ENCODE results near the gene TAS2R9. TPM values are rescaled to one million over a fixed set of nuclear protein-coding genes. Genes with fewer than 3 reads are reported as not detected.

The TAS2R9 gene
- total RNA-seq, 4 donors from 2014 or later: not detected

DNA sequence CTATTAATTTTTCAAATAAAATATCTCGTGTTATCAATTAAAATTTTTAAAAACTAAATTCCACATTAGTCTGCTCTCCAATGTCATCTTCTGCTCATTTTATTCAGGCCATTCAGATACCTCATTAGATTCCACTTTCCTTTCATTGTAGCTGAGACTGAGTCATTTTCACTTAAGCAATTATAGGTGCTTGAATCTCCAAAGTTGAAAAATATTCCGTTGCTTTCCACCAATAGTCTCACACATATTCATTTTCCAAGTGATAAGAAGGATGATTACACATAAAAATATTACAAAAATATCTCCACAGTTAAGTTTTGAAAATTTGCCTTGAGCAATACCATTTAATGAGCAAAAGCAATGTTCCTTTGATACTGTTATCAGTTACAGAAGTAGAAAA, 50.3 kb downstream of the TAS2R9 start:
- DNase-seq (ENCODE audit: low spot score) (no peak), ATAC-seq (ENCODE audit: low FRiP score) (peak; percentile 89)
- no peak for TF ChIP-seq CTCF (IDR thresholded peaks at IDR 0.05)

Small RNA genes within 50 kb of the gene (small RNA-seq; reads per million reads assigned to genes)
- gene PRR4: not detected

Other genes with a start within 250 kb of the TAS2R9 start
- 10 to 100 TPM in 1 of 4 donors, 1 to 10 TPM in 3; 4.9 to 12.6 (median 7.6) TPM for gene MAGOHB, start 196.6 kb downstream of the TAS2R9 start, total RNA-seq
- gene STYK1, start 136.1 kb downstream of the TAS2R9 start, total RNA-seq: under 1 TPM in 2 of 4 donors, not detected in 2; 0.32 to 0.56 TPM
- 100 to 1,000 TPM; 281 to 567 (median 448) TPM for gene YBX3, start 86.8 kb downstream of the TAS2R9 start, total RNA-seq
- gene TAS2R7, start 7.5 kb downstream of the TAS2R9 start, total RNA-seq: not detected
- not detected for gene TAS2R8, start 2.9 kb downstream of the TAS2R9 start, total RNA-seq
- gene TAS2R10, start 16.2 kb upstream of the TAS2R9 start, total RNA-seq: 1 to 10 TPM in 1 of 4 donors, under 1 TPM in 1, not detected in 2; 0.88 to 1.9 TPM
- gene PRR4, start 39.3 kb upstream of the TAS2R9 start, total RNA-seq: 1 to 10 TPM; 1.5 to 2.5 (median 1.8) TPM
- gene PRH1, start 74.1 kb upstream of the TAS2R9 start, total RNA-seq: 10 to 100 TPM; 23.2 to 38.0 (median 30.1) TPM
- gene TAS2R13, start 99.4 kb upstream of the TAS2R9 start, total RNA-seq: 1 to 10 TPM; 1.3 to 5.5 (median 3.0) TPM
- gene PRH2, start 119.1 kb upstream of the TAS2R9 start, total RNA-seq: not detected
- gene TAS2R14, start 129.1 kb upstream of the TAS2R9 start, total RNA-seq: 1 to 10 TPM; 1.9 to 8.7 (median 3.0) TPM
- gene TAS2R50, start 176.7 kb upstream of the TAS2R9 start, total RNA-seq: 10 to 100 TPM in 1 of 4 donors, 1 to 10 TPM in 3; 2.0 to 12.1 (median 3.8) TPM
- gene TAS2R20, start 188.1 kb upstream of the TAS2R9 start, total RNA-seq: 1 to 10 TPM; 2.6 to 4.6 (median 4.3) TPM
- gene TAS2R19, start 212.5 kb upstream of the TAS2R9 start, total RNA-seq: 10 to 100 TPM in 1 of 4 donors, 1 to 10 TPM in 3; 3.2 to 10.7 (median 7.1) TPM
- gene TAS2R31, start 221.2 kb upstream of the TAS2R9 start, total RNA-seq: 10 to 100 TPM in 1 of 4 donors, 1 to 10 TPM in 3; 2.4 to 10.9 (median 5.0) TPM

All from omental fat pad (tissue), 4 donors.